Measurements from ENCODE around the gene AUTS2. TPM values are rescaled to one million over a fixed set of nuclear protein-coding genes. Genes with fewer than 3 reads are reported as not detected.

Gene AUTS2
- total and polyA plus RNA-seq, 9 of the 15 experiments (the other 6 are each of a cell fraction or from before 2014, with no cell fraction given): 0.58 TPM; not detected in 8

- TF ChIP-seq ZNF324 (CRISPR knock-in tag; IDR thresholded peaks at IDR 0.05) (no peak), FOS (IDR thresholded peaks at IDR 0.05; ENCODE audit: extremely low read depth, insufficient read length) (no peak)
These were observed 59.7 kb downstream of the AUTS2 start (continued) for GRCh38 chr7:69657985-69658384.

- WGBS (ENCODE audit: insufficient coverage, low coverage, missing lambda C conversion rate): 0% methylated on average over 2 of the region's 2 CpGs
- TF ChIP-seq HDAC1 (IDR thresholded peaks at IDR 0.05) (no peak), HNRNPLL (IDR thresholded peaks at IDR 0.05; ENCODE audit: low read depth, low read length, poor library complexity, severe bottlenecking) (no peak), ZNF707 (CRISPR knock-in tag; conservative IDR thresholded peaks at IDR 0.05) (no peak), CTBP1 (IDR thresholded peaks at IDR 0.05; ENCODE audit: borderline replicate concordance) (no peak), ATF2 (CRISPR knock-in tag; IDR thresholded peaks at IDR 0.05) (no peak), TCFL5 (CRISPR knock-in tag; conservative IDR thresholded peaks at IDR 0.05) (no peak), ZFX (CRISPR knock-in tag; IDR thresholded peaks at IDR 0.05) (no peak), ZNF740 (CRISPR knock-in tag; IDR thresholded peaks at IDR 0.05) (no peak), ZNF740 (tag; IDR thresholded peaks at IDR 0.05) (no peak), MLLT1 (IDR thresholded peaks at IDR 0.05) (no peak)
These were observed 61.7 kb downstream of the AUTS2 start for GRCh38 chr7:69659983-69660382.

More at GRCh38 chr7:69659983-69660382, 61.7 kb downstream of the AUTS2 start:
- no peak overlapping the region for H2AFZ ChIP-seq (ENCODE audit: low read depth, low read length)
- H3K36me3 ChIP-seq (ENCODE audit: control insufficient read depth, insufficient read depth, low read length): no peaks in the 10 kb centered on the region
- no peak for FAIRE-seq
- CTCF ChIA-PET (ENCODE audit: low intra/inter-chr PET ratio): no interaction called here
- intact Hi-C loops (cut with micrococcal nuclease) (no loop called here), in situ Hi-C loops (cut with MboI) (no loop called here)
- H3K9ac ChIP-seq (ENCODE audit: insufficient read depth in 1 of 2, low read depth in 2 of 2, low read length in 2 of 2): no peak overlapping the region
- H3K4me1 ChIP-seq (replicated peaks in 1 of 2; ENCODE audit: control insufficient read depth in 2 of 2, insufficient read depth in 2 of 2, low read length in 2 of 2): no peaks in the 10 kb centered on the region
- H3K9me3 ChIP-seq (replicated peaks; ENCODE audit: control insufficient read depth, insufficient read depth, low read depth, low read length): no peaks in the 10 kb centered on the region
- POLR2A ChIA-PET: interaction anchor here (0.7 kb wide), 1 partner anchor 158 kb away, joined by 3 read pairs; no protein-coding TSS in a partner anchor
- no peaks in the 10 kb centered on the region for H3K9me1 ChIP-seq (ENCODE audit: control insufficient read depth, insufficient read depth, low read length)
- BruUV-seq (replicated peaks): no TSS peak
- no peaks in the 10 kb centered on the region for H4K20me1 ChIP-seq (replicated peaks; ENCODE audit: control insufficient read depth, insufficient read depth, low read length)
- no peak overlapping the region for H3K4me2 ChIP-seq (ENCODE audit: insufficient read depth, low read length)
- no peak overlapping the region for H3K4me3 ChIP-seq
- H3K79me2 ChIP-seq (ENCODE audit: control insufficient read depth, insufficient read depth, low read length): no peaks in the 10 kb centered on the region
- no peaks in the 10 kb centered on the region for H3K27me3 ChIP-seq (ENCODE audit: control insufficient read depth in 2 of 2, insufficient read depth in 2 of 2, low read length in 2 of 2)
- H3K27ac ChIP-seq (ENCODE audit: extremely low read depth, low read depth, low read length): no peak overlapping the region
- no peak for DNase-seq (ENCODE audit: extremely low read depth in 1 of 4, low spot score in 3 of 4)
- ATAC-seq: no peak
